ENCODE measurements around the gene ARHGEF19.

Gene ARHGEF19

DNA sequence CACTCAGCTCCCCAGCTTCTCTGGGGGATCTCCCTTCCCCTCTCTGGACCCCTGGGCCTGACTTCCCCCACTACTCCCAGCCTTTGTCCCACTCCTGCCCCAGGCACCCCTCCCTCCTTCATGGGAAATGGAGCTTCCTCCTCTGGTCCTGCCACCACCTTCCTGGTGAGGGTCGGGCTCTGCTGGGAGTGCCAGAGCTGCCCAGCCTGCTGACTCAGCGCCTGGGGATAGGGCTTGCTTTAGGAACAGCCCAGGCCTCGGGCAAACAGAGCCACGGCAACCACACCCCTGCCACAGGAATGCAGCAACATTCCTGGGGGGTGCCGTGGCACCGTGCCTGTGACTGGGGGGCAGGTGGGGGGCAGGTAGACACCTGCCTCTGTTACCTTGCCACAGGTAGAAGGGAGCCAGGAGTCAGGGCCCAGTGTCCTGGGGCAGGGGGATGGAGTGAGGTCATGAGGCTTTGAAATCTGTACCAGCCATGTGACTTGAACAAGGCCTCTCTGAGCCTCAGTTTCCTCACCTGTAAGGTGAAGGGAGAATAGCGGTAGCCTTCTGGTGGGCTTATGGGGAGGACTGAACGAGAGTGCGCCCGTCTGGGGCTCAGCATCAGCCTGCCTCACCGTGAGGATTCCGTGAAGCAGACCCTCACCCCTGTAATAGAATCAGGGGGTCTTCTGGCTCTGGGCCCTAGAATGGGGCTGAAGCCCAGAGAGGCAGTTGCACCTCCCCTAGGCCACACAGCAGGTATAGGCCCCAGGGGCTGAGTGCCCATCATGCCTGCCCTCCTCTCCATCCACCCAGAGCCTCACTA, 38.8 kb downstream of the ARHGEF19 start:
- peak overlapping the region; percentile 57 for H2AFZ ChIP-seq (ENCODE audit: insufficient read depth, low read length, poor library complexity)
- H3K27me3 ChIP-seq (ENCODE audit: insufficient read depth, low read length), result no peaks in the 10 kb centered on the region
- H3K79me1 ChIP-seq (ENCODE audit: low read length), result peaks cover 27% of the 10 kb centered on the region
- peaks cover 4% of the 10 kb centered on the region for H3K79me2 ChIP-seq (ENCODE audit: control insufficient read depth, insufficient read depth, low read length, poor library complexity)
- peak overlapping the region; percentile 4 for H3K4me2 ChIP-seq (ENCODE audit: low read length)
- DNase-seq, result peak; percentile 55 to 58
- H3K36me3 ChIP-seq (ENCODE audit: control insufficient read depth in 1 of 2, insufficient read depth in 2 of 2, low read length in 2 of 2), result no peaks in the 10 kb centered on the region
- H3K23ac ChIP-seq (ENCODE audit: low read length), result no peak overlapping the region
- no peak overlapping the region for H3K9ac ChIP-seq (ENCODE audit: low read length)
- H3K9me3 ChIP-seq (ENCODE audit: insufficient read depth, low read depth, low read length), result peaks cover 4% of the 10 kb centered on the region
- peak overlapping the region; percentile 32 for H4K12ac ChIP-seq (ENCODE audit: low read depth, low read length)
- peak overlapping the region; percentile 96 for H2AK5ac ChIP-seq (ENCODE audit: low read length)
- H4K91ac ChIP-seq (ENCODE audit: low read depth, low read length), result peak overlapping the region; percentile 97
- peak overlapping the region; percentile 96 for H3K14ac ChIP-seq (ENCODE audit: low read length)
- peaks cover 23 to 39% of the 10 kb centered on the region in 2 experiments for H3K4me1 ChIP-seq (ENCODE audit: control insufficient read depth in 1 of 2, insufficient read depth in 2 of 2, low read length in 2 of 2)
- peak overlapping the region; percentile 99 for H2BK120ac ChIP-seq (ENCODE audit: insufficient read depth, low read length, poor library complexity)
- H2BK12ac ChIP-seq (ENCODE audit: low read length), result peak overlapping the region; percentile 99
- H3K4me3 ChIP-seq (ENCODE audit: low read depth, low read length), result no peak overlapping the region
- peak overlapping the region; percentile 85 for H4K8ac ChIP-seq (ENCODE audit: low read depth, low read length)
- peak overlapping the region; percentile 92 for H3K4ac ChIP-seq (ENCODE audit: low read depth, low read length)
- WGBS (ENCODE audit: extremely low coverage, insufficient coverage, insufficient read length), result no CpG with 5 or more reads among the region's 12 CpGs
- H2BK5ac ChIP-seq (ENCODE audit: low read depth, low read length, poor library complexity), result peak overlapping the region; percentile 83
- peak overlapping the region; percentile 94 for H3K18ac ChIP-seq (ENCODE audit: low read length)
- H3K27ac ChIP-seq (ENCODE audit: low read depth, low read length), result peak overlapping the region; percentile 60

DNA sequence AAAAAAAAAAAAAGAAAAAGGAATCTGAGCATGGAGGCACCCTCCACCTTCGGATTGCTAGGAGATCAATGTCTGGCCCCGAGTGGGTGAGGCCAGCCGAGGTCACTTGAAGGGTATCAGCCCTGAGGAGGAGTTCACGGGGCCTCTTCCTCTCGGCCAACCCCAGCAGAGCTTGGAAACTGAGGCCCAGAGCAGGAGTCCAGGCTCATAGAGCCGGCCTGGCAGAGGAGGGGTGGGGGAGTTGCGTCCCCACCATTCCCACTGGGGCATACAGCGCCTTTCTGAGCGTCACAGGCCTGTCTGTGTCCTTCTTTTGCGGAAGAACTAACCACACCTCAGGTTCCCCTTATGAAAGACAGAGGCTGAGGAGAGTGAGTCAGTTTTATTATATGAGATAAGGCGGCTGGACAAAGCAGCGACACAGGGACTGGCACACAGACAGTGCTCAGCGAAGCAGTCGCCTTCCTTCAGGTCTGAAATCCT, 39.4 kb downstream of the ARHGEF19 start:
- peaks cover 4% of the 10 kb centered on the region for H3K79me2 ChIP-seq (ENCODE audit: control insufficient read depth, insufficient read depth, low read length, poor library complexity)
- no peak overlapping the region for H3K4me3 ChIP-seq (ENCODE audit: low read depth, low read length)
- no peak overlapping the region for H3K9ac ChIP-seq (ENCODE audit: low read length)
- H3K14ac ChIP-seq (ENCODE audit: low read length), result peak overlapping the region; percentile 96
- peaks cover 22 to 39% of the 10 kb centered on the region in 2 experiments for H3K4me1 ChIP-seq (ENCODE audit: control insufficient read depth in 1 of 2, insufficient read depth in 2 of 2, low read length in 2 of 2)
- peak overlapping the region; percentile 94 for H3K18ac ChIP-seq (ENCODE audit: low read length)
- H3K4ac ChIP-seq (ENCODE audit: low read depth, low read length), result peak overlapping the region; percentile 92
- peak overlapping the region; percentile 99 for H2BK12ac ChIP-seq (ENCODE audit: low read length)
- H3K36me3 ChIP-seq (ENCODE audit: control insufficient read depth in 1 of 2, insufficient read depth in 2 of 2, low read length in 2 of 2), result no peaks in the 10 kb centered on the region
- H2AK5ac ChIP-seq (ENCODE audit: low read length), result peak overlapping the region; percentile 96
- peak overlapping the region; percentile 99 for H2BK120ac ChIP-seq (ENCODE audit: insufficient read depth, low read length, poor library complexity)
- peaks cover 4% of the 10 kb centered on the region for H3K9me3 ChIP-seq (ENCODE audit: insufficient read depth, low read depth, low read length)
- H3K4me2 ChIP-seq (ENCODE audit: low read length), result peak overlapping the region; percentile 4
- peak overlapping the region; percentile 85 for H4K8ac ChIP-seq (ENCODE audit: low read depth, low read length)
- H2AFZ ChIP-seq (ENCODE audit: insufficient read depth, low read length, poor library complexity), result peak overlapping the region; percentile 57
- peak overlapping the region; percentile 60 for H3K27ac ChIP-seq (ENCODE audit: low read depth, low read length)
- no CpG with 5 or more reads among the region's 14 CpGs for WGBS (ENCODE audit: extremely low coverage, insufficient coverage, insufficient read length)
- H2BK5ac ChIP-seq (ENCODE audit: low read depth, low read length, poor library complexity), result peak overlapping the region; percentile 83
- peak overlapping the region; percentile 75 for H4K12ac ChIP-seq (ENCODE audit: low read depth, low read length)
- peaks cover 27% of the 10 kb centered on the region for H3K79me1 ChIP-seq (ENCODE audit: low read length)
- peak; percentile 61 to 64 for DNase-seq
- no peaks in the 10 kb centered on the region for H3K27me3 ChIP-seq (ENCODE audit: insufficient read depth, low read length)
- peak overlapping the region; percentile 97 for H4K91ac ChIP-seq (ENCODE audit: low read depth, low read length)
- no peak overlapping the region for H3K23ac ChIP-seq (ENCODE audit: low read length)

GRCh38 chr1:16172218-16172830, 40.1 kb downstream of the ARHGEF19 start:
- Histone ChIP-seq H2BK5ac (ENCODE audit: low read depth, low read length, poor library complexity) (no peak overlapping the region), H3K18ac (ENCODE audit: low read length) (no peak overlapping the region), H3K4me2 (ENCODE audit: low read length) (no peak overlapping the region), H2BK12ac (ENCODE audit: low read length) (peak overlapping the region; percentile 12), H3K14ac (ENCODE audit: low read length) (peak overlapping the region; percentile 71), H3K9me3 (ENCODE audit: insufficient read depth, low read depth, low read length) (peaks cover 4% of the 10 kb centered on the region), H3K4me3 (ENCODE audit: low read depth, low read length) (no peak overlapping the region), H3K4me1 (ENCODE audit: control insufficient read depth in 1 of 2, insufficient read depth in 2 of 2, low read length in 2 of 2) (peaks cover 22 to 39% of the 10 kb centered on the region in 2 experiments), H3K36me3 (ENCODE audit: control insufficient read depth in 1 of 2, insufficient read depth in 2 of 2, low read length in 2 of 2) (no peaks in the 10 kb centered on the region), H3K23ac (ENCODE audit: low read length) (no peak overlapping the region), H3K79me1 (ENCODE audit: low read length) (peaks cover 26% of the 10 kb centered on the region), H4K91ac (ENCODE audit: low read depth, low read length) (peak overlapping the region; percentile 22), H2AFZ (ENCODE audit: insufficient read depth, low read length, poor library complexity) (no peak overlapping the region), H4K8ac (ENCODE audit: low read depth, low read length) (no peak overlapping the region), H3K4ac (ENCODE audit: low read depth, low read length) (no peak overlapping the region), H2AK5ac (ENCODE audit: low read length) (peak overlapping the region; percentile 5), H3K9ac (ENCODE audit: low read length) (no peak overlapping the region), H3K27me3 (ENCODE audit: insufficient read depth, low read length) (no peaks in the 10 kb centered on the region), H4K12ac (ENCODE audit: low read depth, low read length) (no peak overlapping the region), H3K79me2 (ENCODE audit: control insufficient read depth, insufficient read depth, low read length, poor library complexity) (peaks cover 4% of the 10 kb centered on the region), H2BK120ac (ENCODE audit: insufficient read depth, low read length, poor library complexity) (no peak overlapping the region), H3K27ac (ENCODE audit: low read depth, low read length) (no peak overlapping the region)
- no CpG with 5 or more reads among the region's 15 CpGs for WGBS (ENCODE audit: extremely low coverage, insufficient coverage, insufficient read length)
- no peak for DNase-seq

- no peak for DNase-seq
- H3K4me3 ChIP-seq (ENCODE audit: low read depth, low read length), result no peak overlapping the region
These were observed 40.9 kb downstream of the ARHGEF19 start for GRCh38 chr1:16171314-16172151.

More at GRCh38 chr1:16171314-16172151, 40.9 kb downstream of the ARHGEF19 start:
- no peak overlapping the region for H3K9ac ChIP-seq (ENCODE audit: low read length)
- no peak overlapping the region for H3K14ac ChIP-seq (ENCODE audit: low read length)
- H2BK12ac ChIP-seq (ENCODE audit: low read length), result peak overlapping the region; percentile 40
- no peak overlapping the region for H4K12ac ChIP-seq (ENCODE audit: low read depth, low read length)
- H3K9me3 ChIP-seq (ENCODE audit: insufficient read depth, low read depth, low read length), result peaks cover 4% of the 10 kb centered on the region
- H4K91ac ChIP-seq (ENCODE audit: low read depth, low read length), result peak overlapping the region; percentile 3
- H3K27ac ChIP-seq (ENCODE audit: low read depth, low read length), result no peak overlapping the region
- no peak overlapping the region for H2AFZ ChIP-seq (ENCODE audit: insufficient read depth, low read length, poor library complexity)
- no peak overlapping the region for H2BK120ac ChIP-seq (ENCODE audit: insufficient read depth, low read length, poor library complexity)
- H3K18ac ChIP-seq (ENCODE audit: low read length), result no peak overlapping the region
- peaks cover 4% of the 10 kb centered on the region for H3K79me2 ChIP-seq (ENCODE audit: control insufficient read depth, insufficient read depth, low read length, poor library complexity)
- peaks cover 24% of the 10 kb centered on the region for H3K79me1 ChIP-seq (ENCODE audit: low read length)
- no peak overlapping the region for H3K23ac ChIP-seq (ENCODE audit: low read length)
- H3K4ac ChIP-seq (ENCODE audit: low read depth, low read length), result no peak overlapping the region
- peaks cover 22 to 38% of the 10 kb centered on the region in 2 experiments for H3K4me1 ChIP-seq (ENCODE audit: control insufficient read depth in 1 of 2, insufficient read depth in 2 of 2, low read length in 2 of 2)
- H3K27me3 ChIP-seq (ENCODE audit: insufficient read depth, low read length), result no peaks in the 10 kb centered on the region
- WGBS (ENCODE audit: extremely low coverage, insufficient coverage, insufficient read length), result no CpG with 5 or more reads among the region's 19 CpGs
- H3K4me2 ChIP-seq (ENCODE audit: low read length), result no peak overlapping the region
- H4K8ac ChIP-seq (ENCODE audit: low read depth, low read length), result no peak overlapping the region
- H3K36me3 ChIP-seq (ENCODE audit: control insufficient read depth in 1 of 2, insufficient read depth in 2 of 2, low read length in 2 of 2), result no peaks in the 10 kb centered on the region
- H2AK5ac ChIP-seq (ENCODE audit: low read length), result no peak overlapping the region
- H2BK5ac ChIP-seq (ENCODE audit: low read depth, low read length, poor library complexity), result no peak overlapping the region

Measured in trophoblast cell (in vitro differentiated cells and primary cell).